PFSK-1 (cell line): ENCODE results near the gene ZDHHC14.

Experiments
- FOXP2 ChIP-seq: optimal IDR thresholded peaks from 2 replicates; pipeline ENCODE3; 2011; ENCODE audit warnings: borderline replicate concordance, control low read depth, inconsistent platforms; ENCODE audit not compliant: insufficient read depth; ENCODE audit errors: extremely low read length, extremely low read depth
- POLR2AphosphoS5 ChIP-seq: IDR thresholded peaks from 2 replicates; pipeline ENCODE4 v1.6.1; 2012; ENCODE audit warnings: low read depth, mild to moderate bottlenecking, control low read depth, low read length, moderate library complexity
- SIN3A ChIP-seq: IDR thresholded peaks from 2 replicates; pipeline ENCODE4 v1.6.1; 2012; ENCODE audit warnings: mild to moderate bottlenecking, low read length, moderate library complexity, borderline replicate concordance; ENCODE audit not compliant: insufficient read depth
- TAF1 ChIP-seq: IDR thresholded peaks from 2 replicates; pipeline ENCODE4 v1.6.1; 2012; ENCODE audit warnings: low read length, control low read depth, borderline replicate concordance; ENCODE audit not compliant: insufficient read depth

DNA sequence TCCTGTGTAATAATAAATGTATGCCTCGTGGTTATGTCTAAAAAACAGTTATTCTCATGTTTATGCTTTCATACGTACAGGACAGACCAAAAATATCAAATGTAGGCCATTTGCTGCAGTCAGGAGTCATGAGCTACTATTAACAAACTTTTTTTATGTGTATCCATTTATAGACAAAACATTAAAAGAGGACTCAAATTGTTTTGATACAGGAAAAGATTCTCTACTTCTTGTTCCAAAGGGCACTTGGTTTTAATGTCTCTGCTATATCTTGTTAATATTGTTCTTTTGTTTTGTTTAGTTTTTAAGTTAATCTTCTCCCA is 155.2 kb downstream of the ZDHHC14 start:
- TF ChIP-seq POLR2AphosphoS5 (no peak), SIN3A (no peak), TAF1 (no peak), FOXP2 (no peak)
